Neural cell (in vitro differentiated cells): ENCODE data around the gene USE1. TPM values are rescaled to one million over a fixed set of nuclear protein-coding genes. Genes with fewer than 3 reads are reported as not detected.

Experiments
- H2AFZ ChIP-seq: fragments of 200-600, 300-800 bp; sonication (generic), shearing (Covaris generic); 2 replicates; pipeline ENCODE4 v1.6.0; 2014; ENCODE audit warnings: low read depth, mild to moderate bottlenecking, antibody characterized with exemption, low read length, moderate library complexity
- H3F3A ChIP-seq: fragments of 200-600 bp; shearing (Covaris generic); 2 replicates; pipeline ENCODE4 v1.6.1; 2016; ENCODE audit warnings: mild to moderate bottlenecking, moderate library complexity, mixed read lengths, antibody characterized with exemption, low read length; ENCODE audit not compliant: insufficient read depth, poor library complexity, severe bottlenecking
- H3K27ac ChIP-seq: fragments of 200-600, 300-800 bp; sonication (generic), shearing (Covaris generic); 2 replicates; pipeline ENCODE4 v1.5.1; 2014; ENCODE audit warnings: mild to moderate bottlenecking, low read length, moderate library complexity
- H3K27me3 ChIP-seq: fragments of 300-800, 200-600 bp; sonication (generic), shearing (Covaris generic); 2 replicates; pipeline ENCODE4 v1.6.0; 2014; ENCODE audit warnings: mild to moderate bottlenecking, low read depth, low read length, moderate library complexity; ENCODE audit not compliant: insufficient read depth
- H3K36me3 ChIP-seq: fragments of 300-800, 200-600 bp; sonication (generic), shearing (Covaris generic); 2 replicates; pipeline ENCODE4 v1.5.1; 2014; ENCODE audit warnings: mild to moderate bottlenecking, antibody characterized with exemption, low read length, moderate library complexity; ENCODE audit not compliant: insufficient read depth
- H3K4me2 ChIP-seq: fragments of 300-800, 200-600 bp; sonication (generic), shearing (Covaris generic); 2 replicates; pipeline ENCODE4 v1.6.0; 2014; ENCODE audit warnings: mild to moderate bottlenecking, low read length
- H3K4me3 ChIP-seq: fragments of 300-800, 200-600 bp; sonication (generic), shearing (Covaris generic); 2 replicates; pipeline ENCODE4 v1.5.1; 2014; ENCODE audit warnings: mild to moderate bottlenecking, low read length, moderate library complexity
- H3K79me2 ChIP-seq: fragments of 200-600 bp; shearing (Covaris generic); replicated peaks from 2 replicates; pipeline ENCODE4 v1.6.0; 2014; ENCODE audit warnings: mild to moderate bottlenecking, low read length, moderate library complexity; ENCODE audit not compliant: insufficient read depth
- H3K9ac ChIP-seq: fragments of 300-800, 200-600 bp; sonication (generic), shearing (Covaris generic); 2 replicates; pipeline ENCODE4 v1.6.1; 2016; ENCODE audit warnings: mild to moderate bottlenecking, low read length, mixed read lengths
- H3K9me2 ChIP-seq: fragments of 200-600 bp; shearing (Covaris generic); 2 replicates; pipeline ENCODE4 v1.6.1; 2016; ENCODE audit warnings: mild to moderate bottlenecking, low read length, mixed read lengths; ENCODE audit not compliant: insufficient read depth
- H3K9me3 ChIP-seq: fragments of 200-600, 300-800 bp; sonication (generic), shearing (Covaris generic); 2 replicates; pipeline ENCODE4 v1.6.1; 2016; ENCODE audit warnings: mild to moderate bottlenecking, mixed run types, low read length, moderate library complexity, mixed read lengths
- H4K20me1 ChIP-seq: fragments of 200-600 bp; shearing (Covaris generic); 2 replicates; pipeline ENCODE4 v1.6.1; 2016; ENCODE audit warnings: mild to moderate bottlenecking, mixed run types; ENCODE audit not compliant: insufficient read depth
- EP300 ChIP-seq: fragments of 450-650 bp; conservative IDR thresholded peaks from 2 replicates; pipeline ENCODE4 v1.6.1; 2014; ENCODE audit warnings: antibody characterized with exemption, mild to moderate bottlenecking, moderate library complexity; ENCODE audit not compliant: poor library complexity, severe bottlenecking
- EZH2 ChIP-seq: fragments of 200-600, 300-800 bp; shearing (Covaris generic), sonication (generic); IDR thresholded peaks from 2 replicates; pipeline ENCODE4 v1.6.1; 2014; ENCODE audit warnings: antibody characterized with exemption, low read length, borderline replicate concordance, mild to moderate bottlenecking; ENCODE audit not compliant: insufficient read depth, poor library complexity, severe bottlenecking
- MXI1 ChIP-seq: fragments of 450-650 bp; conservative IDR thresholded peaks from 2 replicates; pipeline ENCODE4 v1.6.1; 2014; ENCODE audit warnings: antibody characterized with exemption, mild to moderate bottlenecking; ENCODE audit not compliant: poor library complexity, severe bottlenecking
- POLR2AphosphoS5 ChIP-seq: IDR thresholded peaks from 2 replicates; pipeline ENCODE4 v1.6.1; 2012
- RAD21 ChIP-seq: fragments of 450-650 bp; conservative IDR thresholded peaks from 2 replicates; pipeline ENCODE4 v1.6.1; 2014; ENCODE audit warnings: antibody characterized with exemption, mild to moderate bottlenecking, moderate library complexity
- REST ChIP-seq: IDR thresholded peaks from 2 replicates; pipeline ENCODE4 v1.6.1; 2012; ENCODE audit warnings: borderline replicate concordance
- SMC3 ChIP-seq: fragments of 450-650 bp; conservative IDR thresholded peaks from 2 replicates; pipeline ENCODE4 v1.6.1; 2014; ENCODE audit warnings: antibody characterized with exemption, mild to moderate bottlenecking, moderate library complexity; ENCODE audit not compliant: poor library complexity
- TAF1 ChIP-seq: IDR thresholded peaks from 2 replicates; pipeline ENCODE4 v1.6.1; 2012; ENCODE audit warnings: low read depth
- polyA plus RNA-seq: library from polyadenylated mRNA; depleted of rRNA; stranded (reverse); fragments of >200 nt; gene quantifications from 2 replicates; pipeline ENCODE4 v1.2.3, GENCODE V29; 2014
- TF ChIP-seq, protein P1 (sequence below): fragments of 450-650 bp; IDR thresholded peaks from 2 replicates; pipeline ENCODE4 v1.5.1; 2014; ENCODE audit warnings: antibody characterized with exemption, mild to moderate bottlenecking, moderate library complexity; ENCODE audit not compliant: poor library complexity, severe bottlenecking

Gene USE1
- polyA plus RNA-seq, 1 donor from 2014 or later = 20.4 TPM

DNA sequence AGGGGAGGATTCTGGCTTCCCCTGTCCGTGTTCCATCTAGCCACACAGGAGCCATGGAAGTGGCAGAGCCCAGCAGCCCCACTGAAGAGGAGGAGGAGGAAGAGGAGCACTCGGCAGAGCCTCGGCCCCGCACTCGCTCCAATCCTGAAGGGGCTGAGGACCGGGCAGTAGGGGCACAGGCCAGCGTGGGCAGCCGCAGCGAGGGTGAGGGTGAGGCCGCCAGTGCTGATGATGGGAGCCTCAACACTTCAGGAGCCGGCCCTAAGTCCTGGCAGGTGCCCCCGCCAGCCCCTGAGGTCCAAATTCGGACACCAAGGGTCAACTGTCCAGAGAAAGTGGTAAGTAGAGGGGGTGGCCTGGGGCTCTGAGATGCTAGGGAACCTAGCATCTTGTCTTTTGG lies 53.6 kb downstream of the USE1 start:
- Histone ChIP-seq H3K9me2 (no peaks in the 10 kb centered on the region), H3K27me3 (no peaks in the 10 kb centered on the region), H2AFZ (no peak overlapping the region), H3K27ac (no peak overlapping the region), H3K4me3 (no peak overlapping the region), H3K79me2 (peaks cover 9% of the 10 kb centered on the region), H3K9me3 (no peaks in the 10 kb centered on the region), H4K20me1 (no peaks in the 10 kb centered on the region), H3F3A (no peaks in the 10 kb centered on the region), H3K9ac (no peak overlapping the region), H3K36me3 (no peaks in the 10 kb centered on the region), H3K4me2 (no peak overlapping the region)
- TF ChIP-seq EZH2 (no peak), EP300 (no peak), RAD21 (no peak), POLR2AphosphoS5 (no peak), SMC3 (no peak), MXI1 (no peak), TAF1 (no peak), REST (no peak)
- TF ChIP-seq, protein P1, sequence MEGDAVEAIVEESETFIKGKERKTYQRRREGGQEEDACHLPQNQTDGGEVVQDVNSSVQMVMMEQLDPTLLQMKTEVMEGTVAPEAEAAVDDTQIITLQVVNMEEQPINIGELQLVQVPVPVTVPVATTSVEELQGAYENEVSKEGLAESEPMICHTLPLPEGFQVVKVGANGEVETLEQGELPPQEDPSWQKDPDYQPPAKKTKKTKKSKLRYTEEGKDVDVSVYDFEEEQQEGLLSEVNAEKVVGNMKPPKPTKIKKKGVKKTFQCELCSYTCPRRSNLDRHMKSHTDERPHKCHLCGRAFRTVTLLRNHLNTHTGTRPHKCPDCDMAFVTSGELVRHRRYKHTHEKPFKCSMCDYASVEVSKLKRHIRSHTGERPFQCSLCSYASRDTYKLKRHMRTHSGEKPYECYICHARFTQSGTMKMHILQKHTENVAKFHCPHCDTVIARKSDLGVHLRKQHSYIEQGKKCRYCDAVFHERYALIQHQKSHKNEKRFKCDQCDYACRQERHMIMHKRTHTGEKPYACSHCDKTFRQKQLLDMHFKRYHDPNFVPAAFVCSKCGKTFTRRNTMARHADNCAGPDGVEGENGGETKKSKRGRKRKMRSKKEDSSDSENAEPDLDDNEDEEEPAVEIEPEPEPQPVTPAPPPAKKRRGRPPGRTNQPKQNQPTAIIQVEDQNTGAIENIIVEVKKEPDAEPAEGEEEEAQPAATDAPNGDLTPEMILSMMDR = no peak

Other genes with a start within 250 kb of the USE1 start
- 1.9 and 4.2 TPM in 2 replicates for gene CPAMD8, start 188.5 kb upstream of the USE1 start, polyA plus RNA-seq
- gene HAUS8, start 139.9 kb upstream of the USE1 start, polyA plus RNA-seq = 3.6 and 4.8 TPM in 2 replicates
- gene MYO9B, start 139.6 kb upstream of the USE1 start, polyA plus RNA-seq = 27.2 and 28.5 TPM in 2 replicates
- gene OCEL1, start 10.9 kb downstream of the USE1 start, polyA plus RNA-seq = 1.9 and 6.5 TPM in 2 replicates
- gene NR2F6, start 30.6 kb downstream of the USE1 start, polyA plus RNA-seq = 26.9 and 30.0 TPM in 2 replicates
- 0.59 TPM in 1 of 2 replicates, not detected in the other for gene USHBP1, start 49.4 kb downstream of the USE1 start, polyA plus RNA-seq
- gene BABAM1, start 52.1 kb downstream of the USE1 start, polyA plus RNA-seq = 123 and 132 TPM in 2 replicates
- gene ANKLE1, start 66.5 kb downstream of the USE1 start, polyA plus RNA-seq = 9.3 and 12.4 TPM in 2 replicates
- gene ABHD8, start 88.1 kb downstream of the USE1 start, polyA plus RNA-seq = 28.1 and 31.6 TPM in 2 replicates
- gene MRPL34, start 90.5 kb downstream of the USE1 start, polyA plus RNA-seq = 61.7 and 85.1 TPM in 2 replicates
- 25.4 and 26.3 TPM in 2 replicates for gene DDA1, start 94.2 kb downstream of the USE1 start, polyA plus RNA-seq
- gene ANO8, start 119.5 kb downstream of the USE1 start, polyA plus RNA-seq = 51.3 and 68.6 TPM in 2 replicates
- gene GTPBP3, start 122.2 kb downstream of the USE1 start, polyA plus RNA-seq = 23.2 and 25.6 TPM in 2 replicates
- gene PLVAP, start 162.0 kb downstream of the USE1 start, polyA plus RNA-seq = not detected in 2 replicates
- not detected in 2 replicates for gene CCDC194, start 178.8 kb downstream of the USE1 start, polyA plus RNA-seq
- not detected in 2 replicates for gene BST2, start 190.3 kb downstream of the USE1 start, polyA plus RNA-seq
- 43.8 and 48.6 TPM in 2 replicates for gene MVB12A, start 204.7 kb downstream of the USE1 start, polyA plus RNA-seq
- gene TMEM221, start 233.3 kb downstream of the USE1 start, polyA plus RNA-seq = not detected in 2 replicates
- gene NXNL1, start 245.6 kb downstream of the USE1 start, polyA plus RNA-seq = not detected in 2 replicates